CD14-positive monocyte (primary cell): ENCODE results near the gene PPARGC1A. TPM values are rescaled to one million over a fixed set of nuclear protein-coding genes. Genes with fewer than 3 reads are reported as not detected.

Experiments
- DNase-seq, 3 donors: peaks; one replicate each; pipeline ENCODE4 v3.0.0-alpha.2; 2011 to 2022
- H2AFZ ChIP-seq: 2 replicates; pipeline ENCODE4 v1.6.0; 2012; ENCODE audit warnings: mild to moderate bottlenecking, low read depth, low read length, inconsistent platforms; ENCODE audit not compliant: insufficient read depth, poor library complexity, severe bottlenecking
- H3K27ac ChIP-seq, 2 donors: 1 replicate in 1 of 2; 2 replicates in 1 of 2; pipeline ENCODE4 v1.5.1; 2012 to 2013; ENCODE audit warnings: low read length in 2 of 2, control low read depth in 1 of 2, inconsistent platforms in 1 of 2, low read depth in 1 of 2, mild to moderate bottlenecking in 1 of 2
- H3K27me3 ChIP-seq, 2 donors: one replicate each; pipeline versions ENCODE4 v1.6.0 to v1.6.1; 2011 to 2013; ENCODE audit warnings: low read length in 2 of 2; ENCODE audit not compliant: control insufficient read depth in 2 of 2, insufficient read depth in 2 of 2
- H3K36me3 ChIP-seq, 2 donors: replicated peaks in 1 of 2; 1 replicate in 1 of 2; 2 replicates in 1 of 2; pipeline versions ENCODE4 v1.5.1 to v1.6.1; 2012 to 2013; ENCODE audit warnings: low read length in 2 of 2, control low read depth in 1 of 2, inconsistent platforms in 1 of 2, mild to moderate bottlenecking in 1 of 2; ENCODE audit not compliant: insufficient read depth in 2 of 2, control insufficient read depth in 1 of 2
- H3K4me1 ChIP-seq, 2 donors: 1 replicate in 1 of 2; 2 replicates in 1 of 2; pipeline versions ENCODE4 v1.5.1 to v1.6.1; 2012 to 2013; ENCODE audit warnings: low read length in 2 of 2, control low read depth in 1 of 2, inconsistent platforms in 1 of 2, mild to moderate bottlenecking in 1 of 2, moderate library complexity in 1 of 2; ENCODE audit not compliant: insufficient read depth in 2 of 2, control insufficient read depth in 1 of 2
- H3K4me2 ChIP-seq: replicated peaks from 2 replicates; pipeline ENCODE3; 2012; ENCODE audit warnings: low read length, moderate library complexity, mild to moderate bottlenecking; ENCODE audit not compliant: poor library complexity, severe bottlenecking; ENCODE audit errors: extremely low read depth
- H3K4me3 ChIP-seq, 3 experiments: fragments of 200-600 bp in 1 of 3; sonication (generic) in 1 of 3; replicated peaks in 1 of 3; 1 replicate in 2 of 3; 2 replicates in 1 of 3; pipeline ENCODE4 v1.5.1; 2011 to 2013; ENCODE audit warnings: low read length in 3 of 3, mild to moderate bottlenecking in 3 of 3, control low read depth in 2 of 3, low read depth in 2 of 3, inconsistent platforms in 1 of 3, moderate library complexity in 1 of 3
- H3K79me2 ChIP-seq: 2 replicates; pipeline ENCODE4 v1.6.0; 2012; ENCODE audit warnings: mild to moderate bottlenecking, control low read depth, inconsistent platforms, low read length, moderate library complexity; ENCODE audit not compliant: insufficient read depth
- H3K9ac ChIP-seq: 2 replicates; pipeline ENCODE4 v1.6.0; 2017; ENCODE audit warnings: low read length, mild to moderate bottlenecking; ENCODE audit not compliant: insufficient read depth, poor library complexity, severe bottlenecking
- H3K9me3 ChIP-seq, 2 donors: replicated peaks in 1 of 2; 1 replicate in 1 of 2; 2 replicates in 1 of 2; pipeline versions ENCODE4 v1.5.1 to v1.6.1; 2012 to 2013; ENCODE audit warnings: low read length in 2 of 2, control low read depth in 1 of 2; ENCODE audit not compliant: control insufficient read depth in 1 of 2, insufficient read depth in 1 of 2
- H4K20me1 ChIP-seq: 2 replicates; pipeline ENCODE4 v1.6.0; 2012; ENCODE audit warnings: mild to moderate bottlenecking, low read length, control low read depth, moderate library complexity; ENCODE audit not compliant: insufficient read depth
- H3K27ac Mint-ChIP-seq, 7 donors: one replicate each; pipeline ENCODE4 v1.8.0; 2020; ENCODE audit warnings: mild to moderate bottlenecking in 7 of 7, mixed read lengths in 7 of 7, moderate library complexity in 6 of 7, inconsistent platforms in 2 of 7
- H3K27me3 Mint-ChIP-seq, 3 donors: one replicate each; pipeline ENCODE4 v1.8.0; 2021 to 2022; ENCODE audit warnings: low read depth in 3 of 3, mild to moderate bottlenecking in 3 of 3, mixed read lengths in 3 of 3, moderate library complexity in 3 of 3, inconsistent platforms in 1 of 3
- H3K36me3 Mint-ChIP-seq, 2 donors: one replicate each; pipeline ENCODE4 v1.8.0; 2020; ENCODE audit warnings: mixed read lengths in 2 of 2, inconsistent platforms in 1 of 2, mild to moderate bottlenecking in 1 of 2
- H3K4me1 Mint-ChIP-seq: one replicate; pipeline ENCODE4 v1.8.0; 2020; ENCODE audit warnings: mild to moderate bottlenecking, mixed read lengths
- H3K4me3 Mint-ChIP-seq, 2 donors: one replicate each; pipeline ENCODE4 v1.8.0; 2020; ENCODE audit warnings: mild to moderate bottlenecking in 2 of 2, mixed read lengths in 2 of 2, moderate library complexity in 1 of 2
- H3K9me3 Mint-ChIP-seq, 7 donors: one replicate each; pipeline ENCODE4 v1.8.0; 2020 to 2022; ENCODE audit warnings: mixed read lengths in 7 of 7, mild to moderate bottlenecking in 6 of 7, moderate library complexity in 6 of 7, inconsistent platforms in 2 of 7
- CTCF ChIP-seq: fragments of 200-600 bp; IDR thresholded peaks from one replicate; pipeline ENCODE4 v1.8.0; 2022; ENCODE audit warnings: antibody characterized with exemption, mild to moderate bottlenecking
- WGBS: methylation state at CpG from one replicate; pipeline ENCODE4 v1.1.5; 2013; ENCODE audit warnings: missing lambda C conversion rate; ENCODE audit not compliant: insufficient coverage; 5-methylcytosine and 5-hydroxymethylcytosine counted together
- intact Hi-C, 2 donors: fragments of 100-400 bp; cut with micrococcal nuclease; formaldehyde crosslinking; loops; one replicate each; pipeline versions ENCODE4 v1.15.0 to v1.15.1; 2023
- polyA plus RNA-seq, 3 donors: library from polyadenylated mRNA; depleted of rRNA in 1 of 3; unstranded in 2 of 3; stranded (reverse) in 1 of 3; fragments of 300-500 nt in 2 of 3; fragments of >200 nt in 1 of 3; fragmentation: Illumina TruSeq in 2 of 3; gene quantifications; 1 replicate in 2 of 3; 2 replicates in 1 of 3; pipeline ENCODE4 v1.2.3, GENCODE V29; 2012 to 2021

PPARGC1A gene
- polyA plus RNA-seq, 3 donors = 0.58 to 1.1 (median 0.79) TPM

GRCh38 chr4:23923141-23923540 lies 33.3 kb upstream of the PPARGC1A start:
- peaks cover 0 to 2% (median 1%) of the 10 kb centered on the region in 7 donors for H3K9me3 Mint-ChIP-seq
- H3K9ac ChIP-seq = no peak overlapping the region

GRCh38 chr4:23922541-23923111 lies 32.8 kb upstream of the PPARGC1A start:
- no peak overlapping the region for H3K27ac ChIP-seq
- Mint-ChIP-seq H3K27ac (no peak overlapping the region), H3K4me3 (no peak overlapping the region), H3K9me3 (peaks cover 0 to 2% (median 1%) of the 10 kb centered on the region in 7 donors), H3K36me3 (no peaks in the 10 kb centered on the region), H3K4me1 (no peaks in the 10 kb centered on the region), H3K27me3 (peaks cover 1 to 8% (median 2%) of the 10 kb centered on the region in 3 donors)
- no peak for DNase-seq
- WGBS = no CpG with 5 or more reads among the region's 8 CpGs
- no peak overlapping the region for H3K9ac ChIP-seq
- no peaks in the 10 kb centered on the region for H3K79me2 ChIP-seq
- no peaks in the 10 kb centered on the region for H3K4me1 ChIP-seq
- no peaks in the 10 kb centered on the region for H3K27me3 ChIP-seq
- H3K4me2 ChIP-seq = no peak overlapping the region
- intact Hi-C loops = no loop called here
- H3K4me3 ChIP-seq = no peak overlapping the region
- H4K20me1 ChIP-seq = no peaks in the 10 kb centered on the region
- no peak for TF ChIP-seq CTCF
- no peak overlapping the region for H2AFZ ChIP-seq
- H3K9me3 ChIP-seq = no peaks in the 10 kb centered on the region
- no peaks in the 10 kb centered on the region for H3K36me3 ChIP-seq

More at GRCh38 chr4:23923141-23923540, 33.3 kb upstream of the PPARGC1A start:
- TF ChIP-seq CTCF = no peak
- Histone ChIP-seq H3K4me3 (no peak overlapping the region), H3K4me2 (no peak overlapping the region), H3K79me2 (no peaks in the 10 kb centered on the region), H3K27ac (no peak overlapping the region), H3K27me3 (no peaks in the 10 kb centered on the region), H3K9me3 (no peaks in the 10 kb centered on the region), H2AFZ (no peak overlapping the region), H4K20me1 (no peaks in the 10 kb centered on the region), H3K36me3 (no peaks in the 10 kb centered on the region), H3K4me1 (no peaks in the 10 kb centered on the region)
- Mint-ChIP-seq H3K4me3 (no peak overlapping the region), H3K4me1 (no peaks in the 10 kb centered on the region), H3K27me3 (peaks cover 1 to 8% (median 2%) of the 10 kb centered on the region in 3 donors), H3K36me3 (no peaks in the 10 kb centered on the region), H3K27ac (no peak overlapping the region)
- no peak for DNase-seq
- WGBS = 100% methylated on average over 1 of the region's 3 CpGs
- intact Hi-C loops = no loop called here
